ENCODE measurements around the gene PACSIN2.
"Not testable (repeated sequence)": the region's sequence is repeated elsewhere in the genome, so short reads cannot be mapped to it uniquely, and the experiment has no call there.

PACSIN2 gene

GRCh38 chr22:42963231-42963595, 51.7 kb downstream of the PACSIN2 start:
- DNase-seq = no peak

GRCh38 chr22:42962295-42963230, 52.4 kb downstream of the PACSIN2 start:
- DNase-seq = peak in 1 of 2 donors; percentile 11

GRCh38 chr22:42961810-42962209, 53.1 kb downstream of the PACSIN2 start:
- DNase-seq = no peak

GRCh38 chr22:42961400-42961690, 53.6 kb downstream of the PACSIN2 start:
- not testable (repeated sequence) for DNase-seq

GRCh38 chr22:42960531-42961399, 54.2 kb downstream of the PACSIN2 start:
- no peak for DNase-seq

GRCh38 chr22:42959576-42960509, 55.1 kb downstream of the PACSIN2 start:
- peak in 1 of 2 donors; percentile 27 for DNase-seq

GRCh38 chr22:42958937-42959336, 56.0 kb downstream of the PACSIN2 start:
- DNase-seq = no peak

GRCh38 chr22:42957958-42958357, 57.0 kb downstream of the PACSIN2 start:
- DNase-seq = no peak

- no peak for DNase-seq
Observed at GRCh38 chr22:42957544-42957943, 57.4 kb downstream of the PACSIN2 start.

- no peak for DNase-seq
Observed at GRCh38 chr22:42955848-42956247, 59.1 kb downstream of the PACSIN2 start.

GRCh38 chr22:42955087-42955635, 59.8 kb downstream of the PACSIN2 start:
- no peak for DNase-seq

GRCh38 chr22:42953751-42954150, 61.2 kb downstream of the PACSIN2 start:
- not testable (repeated sequence) for DNase-seq

- DNase-seq = no peak
Observed at GRCh38 chr22:42951093-42951710, 63.7 kb downstream of the PACSIN2 start.

- no peak for DNase-seq
Observed at GRCh38 chr22:42950281-42950680, 64.7 kb downstream of the PACSIN2 start.

- no peak for DNase-seq
Observed at GRCh38 chr22:42949159-42949558, 65.8 kb downstream of the PACSIN2 start.

- no peak for DNase-seq
Observed at GRCh38 chr22:42948294-42948693, 66.7 kb downstream of the PACSIN2 start.

- DNase-seq = no peak
Observed at GRCh38 chr22:42947211-42947990, 67.5 kb downstream of the PACSIN2 start.

- DNase-seq = no peak
Observed at GRCh38 chr22:42946546-42947198, 68.3 kb downstream of the PACSIN2 start.

GRCh38 chr22:42945736-42946135, 69.2 kb downstream of the PACSIN2 start:
- no peak for DNase-seq

- no peak for DNase-seq
Observed at GRCh38 chr22:42945027-42945426, 69.9 kb downstream of the PACSIN2 start.

GRCh38 chr22:42944409-42944808, 70.5 kb downstream of the PACSIN2 start:
- DNase-seq = no peak

Data from bone marrow (tissue), 2 donors.